ENCODE data around the gene SLC8B1.

Gene SLC8B1

DNA sequence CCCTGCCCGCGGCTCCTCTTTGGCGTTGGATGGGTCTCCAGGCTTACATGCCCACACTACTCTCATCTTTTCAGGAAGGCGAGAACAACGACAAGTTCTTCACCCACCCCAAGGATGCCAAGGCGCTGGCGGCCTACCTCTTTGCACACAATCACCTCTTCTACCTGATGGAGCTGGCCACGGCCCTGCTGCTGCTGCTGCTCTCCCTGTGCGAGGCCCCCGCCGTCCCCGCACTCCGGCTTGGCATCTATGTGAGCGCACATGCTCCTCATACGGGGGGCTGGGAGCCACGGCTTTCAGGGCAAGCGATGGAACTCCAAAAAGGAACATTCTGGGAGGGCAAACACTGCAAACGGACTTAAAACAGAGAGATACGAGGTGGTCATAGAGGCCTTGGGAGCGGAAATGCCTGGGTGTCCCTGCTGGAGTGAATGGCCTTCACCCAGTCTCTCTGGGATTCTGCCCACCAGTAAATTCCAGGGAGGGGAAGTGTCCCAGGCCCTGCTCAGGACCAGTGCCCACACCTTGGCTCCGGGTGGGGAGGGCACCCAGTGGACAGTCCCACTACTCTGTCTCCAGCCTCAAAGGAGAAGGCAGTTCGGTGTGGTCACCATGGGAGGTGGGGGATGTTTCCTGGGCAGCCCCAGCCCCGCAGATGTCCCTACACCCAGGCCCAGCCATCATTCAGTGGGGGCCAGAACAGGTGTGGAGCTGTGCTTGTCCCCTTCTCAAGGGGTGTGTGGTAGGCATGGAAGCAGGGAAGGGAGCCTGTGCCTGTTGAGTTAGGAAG lies 68.6 kb downstream of the SLC8B1 start:
- H3K79me1 ChIP-seq (ENCODE audit: low read length) = no peaks in the 10 kb centered on the region
- H4K8ac ChIP-seq (ENCODE audit: low read depth, low read length) = no peak overlapping the region
- no peak overlapping the region for H2BK12ac ChIP-seq (ENCODE audit: low read length)
- no peaks in the 10 kb centered on the region for H3K9me3 ChIP-seq (ENCODE audit: insufficient read depth, low read depth, low read length)
- no peak overlapping the region for H3K14ac ChIP-seq (ENCODE audit: low read length)
- no peaks in the 10 kb centered on the region for H3K27me3 ChIP-seq (ENCODE audit: insufficient read depth, low read length)
- H3K18ac ChIP-seq (ENCODE audit: low read length) = no peak overlapping the region
- no peak overlapping the region for H3K4ac ChIP-seq (ENCODE audit: low read depth, low read length)
- H2AFZ ChIP-seq (ENCODE audit: insufficient read depth, low read length, poor library complexity) = no peak overlapping the region
- H3K4me1 ChIP-seq (ENCODE audit: control insufficient read depth in 1 of 2, insufficient read depth in 2 of 2, low read length in 2 of 2) = peaks cover 4 to 6% of the 10 kb centered on the region in 2 experiments
- WGBS (ENCODE audit: extremely low coverage, insufficient coverage, insufficient read length) = no CpG with 5 or more reads among the region's 23 CpGs
- H4K91ac ChIP-seq (ENCODE audit: low read depth, low read length) = no peak overlapping the region
- no peak overlapping the region for H2BK5ac ChIP-seq (ENCODE audit: low read depth, low read length, poor library complexity)
- H3K79me2 ChIP-seq (ENCODE audit: control insufficient read depth, insufficient read depth, low read length, poor library complexity) = no peaks in the 10 kb centered on the region
- no peak overlapping the region for H3K4me3 ChIP-seq (ENCODE audit: low read depth, low read length)
- DNase-seq = no peak
- no peak overlapping the region for H3K27ac ChIP-seq (ENCODE audit: low read depth, low read length)
- H4K12ac ChIP-seq (ENCODE audit: low read depth, low read length) = no peak overlapping the region
- peak overlapping the region; percentile 15 for H2BK120ac ChIP-seq (ENCODE audit: insufficient read depth, low read length, poor library complexity)
- H3K36me3 ChIP-seq (ENCODE audit: control insufficient read depth in 1 of 2, insufficient read depth in 2 of 2, low read length in 2 of 2) = peaks cover 8 to 23% of the 10 kb centered on the region in 2 experiments
- H3K23ac ChIP-seq (ENCODE audit: low read length) = no peak overlapping the region
- H2AK5ac ChIP-seq (ENCODE audit: low read length) = no peak overlapping the region
- no peak overlapping the region for H3K9ac ChIP-seq (ENCODE audit: low read length)
- no peak overlapping the region for H3K4me2 ChIP-seq (ENCODE audit: low read length)

DNA sequence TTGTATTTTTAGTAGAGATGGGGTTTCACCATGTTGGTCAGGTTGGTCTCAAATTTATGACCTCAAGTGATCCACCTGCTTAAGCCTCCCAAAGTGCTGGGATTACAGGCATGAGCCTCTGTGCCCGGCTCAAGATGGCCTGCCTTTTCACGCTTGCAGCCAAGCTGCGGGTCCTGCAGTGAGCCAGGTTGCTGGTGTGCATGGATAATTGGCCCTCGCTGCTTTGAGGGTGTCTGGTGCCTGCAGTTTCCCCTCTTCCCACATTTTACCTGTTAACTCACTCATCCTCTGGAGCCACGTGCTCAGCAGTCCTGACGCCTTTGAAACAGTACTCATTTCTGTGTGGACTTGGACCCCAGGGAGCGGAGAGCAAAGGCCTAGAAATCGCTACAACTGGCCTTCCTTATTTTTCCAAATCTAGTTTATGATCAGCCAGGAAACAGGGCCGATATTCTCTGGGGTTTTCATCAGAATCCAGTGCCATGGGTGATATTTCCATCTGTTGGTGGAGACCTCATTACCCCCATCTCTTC lies 71.4 kb downstream of the SLC8B1 start:
- H4K91ac ChIP-seq (ENCODE audit: low read depth, low read length) = no peak overlapping the region
- no peak overlapping the region for H3K4ac ChIP-seq (ENCODE audit: low read depth, low read length)
- no peak overlapping the region for H2BK5ac ChIP-seq (ENCODE audit: low read depth, low read length, poor library complexity)
- H3K18ac ChIP-seq (ENCODE audit: low read length) = no peak overlapping the region
- no peak overlapping the region for H3K23ac ChIP-seq (ENCODE audit: low read length)
- no peaks in the 10 kb centered on the region for H3K79me2 ChIP-seq (ENCODE audit: control insufficient read depth, insufficient read depth, low read length, poor library complexity)
- no peak overlapping the region for H2BK12ac ChIP-seq (ENCODE audit: low read length)
- no peaks in the 10 kb centered on the region for H3K27me3 ChIP-seq (ENCODE audit: insufficient read depth, low read length)
- H3K36me3 ChIP-seq (ENCODE audit: control insufficient read depth in 1 of 2, insufficient read depth in 2 of 2, low read length in 2 of 2) = peaks cover 8 to 11% of the 10 kb centered on the region in 2 experiments
- no peaks in the 10 kb centered on the region for H3K9me3 ChIP-seq (ENCODE audit: insufficient read depth, low read depth, low read length)
- no peak overlapping the region for H3K9ac ChIP-seq (ENCODE audit: low read length)
- no peaks in the 10 kb centered on the region for H3K79me1 ChIP-seq (ENCODE audit: low read length)
- no peak overlapping the region for H3K14ac ChIP-seq (ENCODE audit: low read length)
- H2AFZ ChIP-seq (ENCODE audit: insufficient read depth, low read length, poor library complexity) = no peak overlapping the region
- H3K27ac ChIP-seq (ENCODE audit: low read depth, low read length) = no peak overlapping the region
- no peak overlapping the region for H2AK5ac ChIP-seq (ENCODE audit: low read length)
- H3K4me2 ChIP-seq (ENCODE audit: low read length) = no peak overlapping the region
- peaks cover 6 to 11% of the 10 kb centered on the region in 2 experiments for H3K4me1 ChIP-seq (ENCODE audit: control insufficient read depth in 1 of 2, insufficient read depth in 2 of 2, low read length in 2 of 2)
- DNase-seq = no peak
- H2BK120ac ChIP-seq (ENCODE audit: insufficient read depth, low read length, poor library complexity) = no peak overlapping the region
- H4K8ac ChIP-seq (ENCODE audit: low read depth, low read length) = no peak overlapping the region
- WGBS (ENCODE audit: extremely low coverage, insufficient coverage, insufficient read length) = no CpG with 5 or more reads among the region's 9 CpGs
- H3K4me3 ChIP-seq (ENCODE audit: low read depth, low read length) = no peak overlapping the region
- H4K12ac ChIP-seq (ENCODE audit: low read depth, low read length) = no peak overlapping the region

DNA sequence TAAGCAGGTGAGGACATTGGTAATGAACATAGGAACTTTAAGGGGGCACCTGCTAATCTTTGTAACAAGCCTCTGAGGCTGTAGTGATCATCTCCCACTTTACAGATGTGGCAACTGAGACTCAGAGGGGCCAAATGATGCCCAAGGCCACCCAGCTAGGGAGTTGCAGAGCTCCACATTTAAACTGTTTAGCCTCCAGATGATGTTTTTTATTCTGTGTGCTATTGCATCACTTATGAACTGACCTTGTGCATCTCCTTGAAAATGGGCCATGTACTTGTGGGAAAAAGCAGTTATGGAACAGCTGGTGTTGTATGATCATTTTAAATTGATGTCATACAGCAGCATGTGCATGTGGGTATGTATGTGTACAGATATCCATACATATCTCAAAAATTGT lies 72.2 kb downstream of the SLC8B1 start:
- Histone ChIP-seq H2BK5ac (ENCODE audit: low read depth, low read length, poor library complexity) (no peak overlapping the region), H2AFZ (ENCODE audit: insufficient read depth, low read length, poor library complexity) (no peak overlapping the region), H3K9me3 (ENCODE audit: insufficient read depth, low read depth, low read length) (no peaks in the 10 kb centered on the region), H3K79me1 (ENCODE audit: low read length) (no peaks in the 10 kb centered on the region), H3K9ac (ENCODE audit: low read length) (no peak overlapping the region), H3K27me3 (ENCODE audit: insufficient read depth, low read length) (no peaks in the 10 kb centered on the region), H2AK5ac (ENCODE audit: low read length) (no peak overlapping the region), H4K8ac (ENCODE audit: low read depth, low read length) (no peak overlapping the region), H3K79me2 (ENCODE audit: control insufficient read depth, insufficient read depth, low read length, poor library complexity) (no peaks in the 10 kb centered on the region), H3K23ac (ENCODE audit: low read length) (no peak overlapping the region), H3K4me2 (ENCODE audit: low read length) (no peak overlapping the region), H3K4ac (ENCODE audit: low read depth, low read length) (no peak overlapping the region), H3K4me1 (ENCODE audit: control insufficient read depth in 1 of 2, insufficient read depth in 2 of 2, low read length in 2 of 2) (peaks cover 6 to 11% of the 10 kb centered on the region in 2 experiments), H2BK12ac (ENCODE audit: low read length) (no peak overlapping the region), H4K12ac (ENCODE audit: low read depth, low read length) (no peak overlapping the region), H3K36me3 (ENCODE audit: control insufficient read depth in 1 of 2, insufficient read depth in 2 of 2, low read length in 2 of 2) (peaks cover 4 to 7% of the 10 kb centered on the region in 2 experiments), H3K14ac (ENCODE audit: low read length) (no peak overlapping the region), H2BK120ac (ENCODE audit: insufficient read depth, low read length, poor library complexity) (no peak overlapping the region), H3K18ac (ENCODE audit: low read length) (no peak overlapping the region), H3K4me3 (ENCODE audit: low read depth, low read length) (no peak overlapping the region), H4K91ac (ENCODE audit: low read depth, low read length) (no peak overlapping the region), H3K27ac (ENCODE audit: low read depth, low read length) (no peak overlapping the region)
- DNase-seq = no peak

DNA sequence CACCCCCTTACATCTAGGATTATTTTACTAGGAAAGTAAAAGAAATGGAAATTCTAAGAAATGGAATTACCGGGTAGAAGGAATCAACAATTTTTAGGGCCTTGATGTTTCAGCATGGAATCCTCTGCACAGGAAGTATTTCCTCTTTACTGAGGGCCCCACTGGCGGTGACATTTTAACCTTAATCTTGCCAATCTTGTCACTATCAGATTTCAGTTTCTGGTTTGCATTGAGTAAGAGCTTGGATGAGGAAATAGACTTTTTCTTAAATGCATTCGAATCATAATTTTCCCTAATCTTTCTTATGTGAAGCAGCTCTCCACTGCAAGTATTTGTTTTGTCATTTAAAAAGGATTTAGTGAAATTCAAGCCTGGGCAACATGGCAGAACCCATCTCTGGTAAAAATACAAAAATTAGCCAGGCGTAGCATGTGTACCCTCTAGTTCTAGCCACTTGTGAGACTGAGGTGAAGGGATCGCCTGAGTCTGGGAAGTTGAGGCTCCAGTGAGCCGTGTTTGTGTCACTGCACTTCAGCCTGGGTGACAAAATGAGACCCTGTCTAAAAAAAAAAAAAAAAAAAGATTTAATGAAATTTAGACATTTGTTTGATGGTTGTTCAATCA lies 73.0 kb downstream of the SLC8B1 start:
- H4K8ac ChIP-seq (ENCODE audit: low read depth, low read length) = no peak overlapping the region
- H3K27me3 ChIP-seq (ENCODE audit: insufficient read depth, low read length) = no peaks in the 10 kb centered on the region
- H2BK120ac ChIP-seq (ENCODE audit: insufficient read depth, low read length, poor library complexity) = no peak overlapping the region
- peaks cover 4 to 7% of the 10 kb centered on the region in 2 experiments for H3K36me3 ChIP-seq (ENCODE audit: control insufficient read depth in 1 of 2, insufficient read depth in 2 of 2, low read length in 2 of 2)
- no peak overlapping the region for H2AK5ac ChIP-seq (ENCODE audit: low read length)
- no peak overlapping the region for H4K91ac ChIP-seq (ENCODE audit: low read depth, low read length)
- H2BK12ac ChIP-seq (ENCODE audit: low read length) = no peak overlapping the region
- no peak overlapping the region for H3K4ac ChIP-seq (ENCODE audit: low read depth, low read length)
- H3K23ac ChIP-seq (ENCODE audit: low read length) = no peak overlapping the region
- H3K18ac ChIP-seq (ENCODE audit: low read length) = no peak overlapping the region
- H3K79me1 ChIP-seq (ENCODE audit: low read length) = no peaks in the 10 kb centered on the region
- DNase-seq = peak in 1 of 2 donors; percentile 67
- no peak overlapping the region for H3K4me2 ChIP-seq (ENCODE audit: low read length)
- H2BK5ac ChIP-seq (ENCODE audit: low read depth, low read length, poor library complexity) = no peak overlapping the region
- peaks cover 5 to 11% of the 10 kb centered on the region in 2 experiments for H3K4me1 ChIP-seq (ENCODE audit: control insufficient read depth in 1 of 2, insufficient read depth in 2 of 2, low read length in 2 of 2)
- H3K9ac ChIP-seq (ENCODE audit: low read length) = no peak overlapping the region
- no peaks in the 10 kb centered on the region for H3K9me3 ChIP-seq (ENCODE audit: insufficient read depth, low read depth, low read length)
- H4K12ac ChIP-seq (ENCODE audit: low read depth, low read length) = no peak overlapping the region
- no peak overlapping the region for H3K4me3 ChIP-seq (ENCODE audit: low read depth, low read length)
- no CpG with 5 or more reads among the region's 6 CpGs for WGBS (ENCODE audit: extremely low coverage, insufficient coverage, insufficient read length)
- H3K79me2 ChIP-seq (ENCODE audit: control insufficient read depth, insufficient read depth, low read length, poor library complexity) = no peaks in the 10 kb centered on the region
- no peak overlapping the region for H3K27ac ChIP-seq (ENCODE audit: low read depth, low read length)
- no peak overlapping the region for H3K14ac ChIP-seq (ENCODE audit: low read length)
- no peak overlapping the region for H2AFZ ChIP-seq (ENCODE audit: insufficient read depth, low read length, poor library complexity)

Measured in trophoblast cell (in vitro differentiated cells and primary cell).